PC-3 (cell line): ENCODE results near the gene ENTREP3.

Experiments
- CTCF ChIP-seq: fragments of 300-600 bp; sonication (generic); conservative IDR thresholded peaks from 2 replicates; pipeline ENCODE4 v1.5.1; 2017; ENCODE audit warnings: antibody characterized with exemption, low read depth, mild to moderate bottlenecking, low read length
- EZH2 ChIP-seq: fragments of 300-600 bp; sonication (generic); IDR thresholded peaks from one replicate; pipeline ENCODE4 v1.6.1; 2017; ENCODE audit warnings: antibody characterized with exemption, mild to moderate bottlenecking, low read length; ENCODE audit not compliant: unreplicated experiment
- EZH2phosphoT487 ChIP-seq: fragments of 300-600 bp; sonication (generic); IDR thresholded peaks from 2 replicates; pipeline ENCODE4 v1.6.1; 2018; ENCODE audit warnings: mild to moderate bottlenecking, antibody characterized with exemption, low read length, borderline replicate concordance

GRCh38 chr1:155245163-155245524, 10.1 kb downstream of the ENTREP3 start:
- TF ChIP-seq EZH2phosphoT487 (no peak), CTCF (no peak), EZH2 (no peak)
